PFSK-1 (cell line): ENCODE results near the gene TMEM121B.

Experiments
- FOXP2 ChIP-seq: optimal IDR thresholded peaks from 2 replicates; pipeline ENCODE3; 2011; ENCODE audit warnings: borderline replicate concordance, control low read depth, inconsistent platforms; ENCODE audit not compliant: insufficient read depth; ENCODE audit errors: extremely low read length, extremely low read depth
- POLR2AphosphoS5 ChIP-seq: IDR thresholded peaks from 2 replicates; pipeline ENCODE4 v1.6.1; 2012; ENCODE audit warnings: low read depth, mild to moderate bottlenecking, control low read depth, low read length, moderate library complexity
- SIN3A ChIP-seq: IDR thresholded peaks from 2 replicates; pipeline ENCODE4 v1.6.1; 2012; ENCODE audit warnings: mild to moderate bottlenecking, low read length, moderate library complexity, borderline replicate concordance; ENCODE audit not compliant: insufficient read depth
- TAF1 ChIP-seq: IDR thresholded peaks from 2 replicates; pipeline ENCODE4 v1.6.1; 2012; ENCODE audit warnings: low read length, control low read depth, borderline replicate concordance; ENCODE audit not compliant: insufficient read depth
- TF ChIP-seq, protein P1 (sequence below), 2 experiments: IDR thresholded peaks; 2 replicates each; pipeline versions ENCODE4 v1.6.1 to v1.8.0; 2011 to 2012; ENCODE audit warnings: low read depth in 2 of 2, low read length in 2 of 2, control low read depth in 1 of 2, inconsistent platforms in 1 of 2, mild to moderate bottlenecking in 1 of 2, moderate library complexity in 1 of 2; ENCODE audit not compliant: insufficient read depth in 1 of 2

The TMEM121B gene

DNA sequence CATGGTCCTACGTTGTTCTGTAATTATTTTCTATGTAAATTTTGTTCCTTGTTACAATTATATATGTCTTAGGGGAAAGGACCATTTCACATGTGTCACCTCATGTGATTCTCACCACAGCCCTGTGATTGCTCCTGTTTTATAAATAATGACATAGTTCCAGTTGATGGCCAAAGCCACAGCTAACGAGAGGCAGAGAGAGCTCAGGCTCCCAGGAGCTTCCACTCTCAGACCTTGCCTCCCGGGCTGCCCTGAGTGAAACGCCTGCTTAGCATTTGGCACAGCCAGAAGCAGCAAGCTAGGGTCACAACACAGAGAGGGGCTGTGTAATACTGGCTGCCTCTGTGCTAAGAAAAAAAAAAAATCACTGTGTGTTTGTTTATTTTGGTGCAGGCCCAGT is 5.9 kb downstream of the TMEM121B start:
- TF ChIP-seq FOXP2 (no peak), POLR2AphosphoS5 (no peak), TAF1 (no peak), SIN3A (no peak)
- TF ChIP-seq, protein P1, sequence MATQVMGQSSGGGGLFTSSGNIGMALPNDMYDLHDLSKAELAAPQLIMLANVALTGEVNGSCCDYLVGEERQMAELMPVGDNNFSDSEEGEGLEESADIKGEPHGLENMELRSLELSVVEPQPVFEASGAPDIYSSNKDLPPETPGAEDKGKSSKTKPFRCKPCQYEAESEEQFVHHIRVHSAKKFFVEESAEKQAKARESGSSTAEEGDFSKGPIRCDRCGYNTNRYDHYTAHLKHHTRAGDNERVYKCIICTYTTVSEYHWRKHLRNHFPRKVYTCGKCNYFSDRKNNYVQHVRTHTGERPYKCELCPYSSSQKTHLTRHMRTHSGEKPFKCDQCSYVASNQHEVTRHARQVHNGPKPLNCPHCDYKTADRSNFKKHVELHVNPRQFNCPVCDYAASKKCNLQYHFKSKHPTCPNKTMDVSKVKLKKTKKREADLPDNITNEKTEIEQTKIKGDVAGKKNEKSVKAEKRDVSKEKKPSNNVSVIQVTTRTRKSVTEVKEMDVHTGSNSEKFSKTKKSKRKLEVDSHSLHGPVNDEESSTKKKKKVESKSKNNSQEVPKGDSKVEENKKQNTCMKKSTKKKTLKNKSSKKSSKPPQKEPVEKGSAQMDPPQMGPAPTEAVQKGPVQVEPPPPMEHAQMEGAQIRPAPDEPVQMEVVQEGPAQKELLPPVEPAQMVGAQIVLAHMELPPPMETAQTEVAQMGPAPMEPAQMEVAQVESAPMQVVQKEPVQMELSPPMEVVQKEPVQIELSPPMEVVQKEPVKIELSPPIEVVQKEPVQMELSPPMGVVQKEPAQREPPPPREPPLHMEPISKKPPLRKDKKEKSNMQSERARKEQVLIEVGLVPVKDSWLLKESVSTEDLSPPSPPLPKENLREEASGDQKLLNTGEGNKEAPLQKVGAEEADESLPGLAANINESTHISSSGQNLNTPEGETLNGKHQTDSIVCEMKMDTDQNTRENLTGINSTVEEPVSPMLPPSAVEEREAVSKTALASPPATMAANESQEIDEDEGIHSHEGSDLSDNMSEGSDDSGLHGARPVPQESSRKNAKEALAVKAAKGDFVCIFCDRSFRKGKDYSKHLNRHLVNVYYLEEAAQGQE (IDR thresholded peaks at IDR 0.05; ENCODE audit: insufficient read depth in 1 of 2, low read depth in 2 of 2, low read length in 2 of 2), result no peak

- TF ChIP-seq POLR2AphosphoS5 (no peak), FOXP2 (no peak), TAF1 (no peak), SIN3A (no peak)
- TF ChIP-seq, protein P1 (IDR thresholded peaks at IDR 0.05; ENCODE audit: insufficient read depth in 1 of 2, low read depth in 2 of 2, low read length in 2 of 2), result no peak
Observed at GRCh38 chr22:17114898-17115235, 6.3 kb downstream of the TMEM121B start.

- TF ChIP-seq, protein P1 (IDR thresholded peaks at IDR 0.05; ENCODE audit: insufficient read depth in 1 of 2, low read depth in 2 of 2, low read length in 2 of 2), result no peak
- TF ChIP-seq FOXP2, result no peak
Observed at GRCh38 chr22:17114173-17114897, 6.8 kb downstream of the TMEM121B start.

DNA sequence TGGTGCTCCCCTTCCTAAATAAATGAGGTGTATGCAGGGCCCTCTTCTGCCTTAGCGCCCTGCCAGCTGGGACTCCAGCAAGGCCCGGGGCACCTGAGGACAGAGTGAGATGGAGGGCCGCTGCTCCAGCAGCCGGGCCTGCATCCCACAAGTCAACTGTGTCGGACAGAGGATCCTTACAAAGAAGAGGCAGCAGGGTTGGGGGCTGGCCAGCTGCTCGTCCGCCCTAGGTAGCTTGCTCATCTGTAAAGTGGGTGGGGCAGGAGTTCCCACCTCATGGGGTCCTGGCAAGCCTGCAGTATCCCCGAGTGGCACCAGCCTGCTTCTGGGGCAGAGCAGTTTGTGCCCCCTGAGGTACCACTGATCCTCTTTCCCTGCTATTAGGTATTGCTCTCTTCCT is 7.6 kb downstream of the TMEM121B start:
- TF ChIP-seq TAF1, result no peak
- TF ChIP-seq, protein P1 (IDR thresholded peaks at IDR 0.05; ENCODE audit: insufficient read depth in 1 of 2, low read depth in 2 of 2, low read length in 2 of 2), result no peak
- no peak for TF ChIP-seq POLR2AphosphoS5
- no peak for TF ChIP-seq FOXP2
- no peak for TF ChIP-seq SIN3A

GRCh38 chr22:17112491-17113042 is 8.6 kb downstream of the TMEM121B start:
- TF ChIP-seq FOXP2, result no peak
- TF ChIP-seq, protein P1 (IDR thresholded peaks at IDR 0.05; ENCODE audit: insufficient read depth in 1 of 2, low read depth in 2 of 2, low read length in 2 of 2), result no peak
- no peak for TF ChIP-seq SIN3A
- no peak for TF ChIP-seq TAF1
- TF ChIP-seq POLR2AphosphoS5, result no peak
